Effector memory CD4-positive, alpha-beta T cell (primary cell): ENCODE results near the gene MRPS24.

Source experiments
- DNase-seq, 3 donors: peaks; one replicate each; pipeline ENCODE4 v3.0.0-alpha.2; 2020
- H3K27ac ChIP-seq: 2 replicates; pipeline ENCODE4 v1.7.0; 2013; ENCODE audit warnings: mild to moderate bottlenecking, low read length, moderate library complexity; ENCODE audit not compliant: insufficient read depth, poor library complexity, severe bottlenecking
- H3K27me3 ChIP-seq: replicated peaks from 2 replicates; pipeline ENCODE4 v1.7.0; 2013; ENCODE audit warnings: mild to moderate bottlenecking, low read length; ENCODE audit not compliant: insufficient read depth, control insufficient read depth, poor library complexity, severe bottlenecking
- H3K36me3 ChIP-seq: 2 replicates; pipeline ENCODE4 v1.7.0; 2013; ENCODE audit warnings: mild to moderate bottlenecking, low read length, moderate library complexity; ENCODE audit not compliant: control insufficient read depth, insufficient read depth
- H3K4me1 ChIP-seq: 2 replicates; pipeline ENCODE4 v1.7.0; 2013; ENCODE audit warnings: low read length, mild to moderate bottlenecking; ENCODE audit not compliant: control insufficient read depth, insufficient read depth, poor library complexity, severe bottlenecking
- H3K4me3 ChIP-seq: 2 replicates; pipeline ENCODE4 v1.7.0; 2013; ENCODE audit warnings: low read length, low read depth, mild to moderate bottlenecking; ENCODE audit not compliant: insufficient read depth, poor library complexity, severe bottlenecking
- H3K9me3 ChIP-seq: 2 replicates; pipeline ENCODE4 v1.7.0; 2013; ENCODE audit warnings: mild to moderate bottlenecking, low read length, moderate library complexity; ENCODE audit not compliant: control insufficient read depth

MRPS24 gene

DNA sequence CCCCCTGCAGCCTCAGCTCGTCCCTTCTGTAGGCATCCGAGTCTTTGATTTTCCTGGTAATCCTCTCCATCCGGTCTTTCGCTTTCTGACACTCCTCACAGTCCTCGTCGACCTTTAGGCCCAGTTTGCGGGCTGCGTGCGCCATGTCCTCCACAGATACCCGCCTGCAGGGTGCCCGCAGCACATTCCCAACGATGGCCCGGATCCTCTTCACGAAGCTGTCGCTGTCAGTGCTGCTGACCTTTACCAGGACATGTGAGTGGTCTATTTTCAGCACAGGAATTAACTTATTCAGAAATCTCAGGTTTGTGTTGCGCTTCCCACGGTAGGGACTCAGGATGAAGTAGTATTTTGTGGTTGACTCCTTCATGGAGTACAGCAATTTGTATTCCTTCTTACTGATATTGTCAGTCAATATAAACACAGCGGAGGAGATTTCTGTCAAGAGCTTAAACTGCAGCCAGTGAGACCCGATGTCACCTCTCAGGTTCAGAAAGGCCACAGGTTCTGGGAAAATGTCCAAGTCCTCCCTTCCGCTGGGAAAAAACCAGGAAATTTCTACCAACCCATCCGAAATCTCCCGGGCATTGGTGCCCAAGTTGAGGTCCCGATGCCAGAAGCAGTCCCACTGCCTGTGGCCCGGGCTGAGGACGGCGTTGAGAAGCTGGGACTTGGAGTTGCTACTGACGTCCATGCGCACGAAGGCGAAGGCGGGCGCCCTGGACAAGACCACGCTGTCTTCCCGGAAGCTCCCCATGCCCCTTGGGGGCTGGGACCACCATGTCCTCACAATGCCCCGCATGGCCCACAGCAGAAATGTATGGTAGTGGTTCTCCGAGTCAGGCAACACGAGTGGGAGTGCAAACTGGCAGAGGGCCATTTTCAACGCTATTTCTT lies 8.9 kb upstream of the MRPS24 start:
- Histone ChIP-seq H3K36me3 (peaks cover 47% of the 10 kb centered on the region), H3K9me3 (no peaks in the 10 kb centered on the region), H3K4me1 (no peaks in the 10 kb centered on the region), H3K4me3 (no peak overlapping the region), H3K27ac (no peak overlapping the region), H3K27me3 (no peaks in the 10 kb centered on the region)
- no peak for DNase-seq

DNA sequence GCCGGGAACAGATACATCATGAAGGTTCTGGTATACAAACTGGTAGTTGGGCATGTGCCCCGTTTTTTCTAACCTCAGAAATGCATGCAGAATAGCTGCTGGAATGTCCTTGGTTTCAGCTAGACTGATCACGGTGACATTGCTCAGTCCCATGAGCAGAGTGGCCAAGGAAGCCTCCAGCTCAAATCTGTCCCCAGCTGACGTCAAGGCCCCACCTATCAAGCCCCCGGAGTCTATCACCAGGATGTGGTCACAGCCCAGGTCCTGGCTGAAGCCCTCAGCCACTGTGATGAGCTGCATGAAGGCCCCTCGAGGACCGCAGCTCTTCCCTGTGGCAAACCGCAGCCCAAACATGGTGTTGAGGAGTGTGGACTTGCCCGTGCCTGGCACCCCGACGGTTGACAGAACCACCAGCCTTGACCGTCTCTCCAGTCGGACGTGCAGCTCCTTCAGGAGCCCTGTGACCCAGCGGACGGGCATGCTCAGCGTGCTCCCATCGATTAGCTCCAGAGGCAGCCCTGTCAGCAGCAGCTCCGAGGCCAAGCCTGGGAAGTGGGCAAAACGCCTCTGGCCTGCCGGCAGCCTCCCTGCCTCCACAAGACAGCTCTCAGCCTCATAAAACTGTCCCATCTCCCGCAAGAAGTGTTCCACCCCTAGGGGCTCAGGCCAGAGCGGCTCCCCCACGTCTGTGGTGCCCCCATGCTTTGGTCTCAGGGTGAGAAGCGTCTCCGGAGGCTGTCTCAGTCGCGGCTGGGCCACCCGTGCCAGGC lies 7.8 kb upstream of the MRPS24 start:
- no peak overlapping the region for H3K27ac ChIP-seq
- H3K4me1 ChIP-seq, result no peaks in the 10 kb centered on the region
- no peaks in the 10 kb centered on the region for H3K27me3 ChIP-seq
- H3K4me3 ChIP-seq, result no peak overlapping the region
- no peak for DNase-seq
- no peaks in the 10 kb centered on the region for H3K9me3 ChIP-seq
- H3K36me3 ChIP-seq, result peaks cover 47% of the 10 kb centered on the region

GRCh38 chr7:43876241-43876640 lies 6.9 kb upstream of the MRPS24 start:
- DNase-seq, result no peak
- H3K4me3 ChIP-seq, result no peak overlapping the region
- H3K4me1 ChIP-seq, result no peaks in the 10 kb centered on the region
- no peak overlapping the region for H3K27ac ChIP-seq
- no peaks in the 10 kb centered on the region for H3K27me3 ChIP-seq
- peaks cover 43% of the 10 kb centered on the region for H3K36me3 ChIP-seq
- H3K9me3 ChIP-seq, result no peaks in the 10 kb centered on the region

DNA sequence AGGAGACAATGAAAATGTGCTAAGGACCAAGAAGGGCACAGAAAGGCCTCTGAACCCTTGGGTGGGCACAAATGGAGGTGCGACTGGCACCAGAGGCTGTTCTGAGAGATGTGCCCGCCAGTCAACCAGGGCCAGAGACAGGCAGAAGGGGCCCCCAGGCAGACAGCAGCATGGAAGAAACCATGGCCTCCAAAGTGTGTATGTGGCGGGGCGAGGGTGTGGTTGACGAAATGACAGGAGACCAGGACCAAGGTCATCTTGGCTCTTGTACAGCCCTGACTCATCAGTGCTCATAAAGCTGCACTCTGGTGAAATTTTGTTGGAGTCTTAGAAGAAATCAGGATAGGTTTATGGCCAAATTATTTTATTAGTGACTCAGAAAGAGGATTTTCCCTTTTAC lies 4.0 kb upstream of the MRPS24 start:
- no peaks in the 10 kb centered on the region for H3K9me3 ChIP-seq
- H3K27me3 ChIP-seq, result no peaks in the 10 kb centered on the region
- H3K4me3 ChIP-seq, result no peak overlapping the region
- no peak for DNase-seq
- H3K27ac ChIP-seq, result no peak overlapping the region
- peaks cover 7% of the 10 kb centered on the region for H3K4me1 ChIP-seq
- H3K36me3 ChIP-seq, result peaks cover 20% of the 10 kb centered on the region

DNA sequence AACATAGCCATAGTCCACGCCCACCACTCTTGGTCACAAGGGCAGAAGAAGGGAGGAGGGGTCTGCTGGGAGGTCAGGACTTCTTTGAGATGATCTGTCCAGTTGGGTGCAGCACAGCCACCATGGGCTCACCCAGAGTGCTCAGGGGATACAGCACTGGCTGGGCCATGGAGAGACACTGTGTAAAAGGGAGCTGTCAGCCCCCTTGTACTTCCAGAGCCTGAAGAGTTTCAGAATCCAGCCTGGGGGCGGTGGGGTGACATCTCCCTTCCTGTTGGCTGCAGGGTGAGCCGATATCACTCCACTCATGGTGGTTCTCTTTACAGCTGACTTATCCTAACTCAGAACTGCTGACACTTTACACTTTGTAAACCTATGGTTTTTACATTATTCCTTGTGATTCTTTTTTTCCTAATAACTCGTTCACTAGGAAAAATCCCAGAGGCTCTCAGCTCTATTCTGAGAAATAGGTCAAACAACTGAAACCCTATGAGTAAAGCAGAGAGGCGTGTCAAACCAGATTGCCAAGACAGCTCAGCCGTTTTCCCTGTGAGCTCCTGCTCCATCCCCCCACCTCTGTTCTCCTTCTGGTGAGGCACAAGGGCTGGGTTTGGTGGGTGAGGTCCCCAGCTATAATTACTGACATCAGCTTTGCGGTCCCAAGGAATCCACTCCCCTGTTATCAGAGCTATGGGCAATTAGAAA lies 3.2 kb upstream of the MRPS24 start:
- H3K27me3 ChIP-seq, result no peaks in the 10 kb centered on the region
- no peaks in the 10 kb centered on the region for H3K9me3 ChIP-seq
- peaks cover 9% of the 10 kb centered on the region for H3K4me1 ChIP-seq
- peaks cover 19% of the 10 kb centered on the region for H3K36me3 ChIP-seq
- no peak overlapping the region for H3K27ac ChIP-seq
- no peak for DNase-seq
- H3K4me3 ChIP-seq, result no peak overlapping the region

- no peak overlapping the region for H3K4me3 ChIP-seq
- no peak overlapping the region for H3K27ac ChIP-seq
- no peaks in the 10 kb centered on the region for H3K9me3 ChIP-seq
- no peak for DNase-seq
- peaks cover 9% of the 10 kb centered on the region for H3K4me1 ChIP-seq
- H3K36me3 ChIP-seq, result peaks cover 10% of the 10 kb centered on the region
- no peaks in the 10 kb centered on the region for H3K27me3 ChIP-seq
Measured at GRCh38 chr7:43871064-43871463, 1.7 kb upstream of the MRPS24 start.

- no peak for DNase-seq
- Histone ChIP-seq H3K27me3 (no peaks in the 10 kb centered on the region), H3K4me1 (peaks cover 9% of the 10 kb centered on the region), H3K9me3 (no peaks in the 10 kb centered on the region), H3K27ac (no peak overlapping the region), H3K36me3 (peaks cover 14% of the 10 kb centered on the region), H3K4me3 (no peak overlapping the region)
Measured at GRCh38 chr7:43870316-43870715, 999 bp upstream of the MRPS24 start.

DNA sequence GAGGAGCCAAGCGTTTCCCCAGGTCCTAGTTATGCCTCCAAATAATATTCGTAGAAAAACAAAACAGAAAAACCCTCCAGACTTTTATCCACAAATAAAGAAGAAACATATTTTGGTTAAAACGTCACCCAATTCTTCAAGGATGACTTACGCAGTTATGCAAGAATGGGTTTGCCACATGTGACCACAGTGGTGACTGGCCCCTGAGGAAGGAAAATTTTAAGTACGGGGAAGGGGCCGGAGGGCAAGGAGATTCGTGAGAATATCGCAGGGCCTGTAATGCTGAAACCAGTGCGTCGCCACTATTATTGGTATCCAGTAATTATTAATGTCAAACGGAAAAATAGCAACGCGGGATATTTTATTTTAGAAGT lies 537 bp upstream of the MRPS24 start:
- Histone ChIP-seq H3K4me3 (peak overlapping the region; percentile 67), H3K36me3 (peaks cover 14% of the 10 kb centered on the region), H3K9me3 (no peaks in the 10 kb centered on the region), H3K27ac (peak overlapping the region; percentile 60), H3K4me1 (peaks cover 9% of the 10 kb centered on the region), H3K27me3 (no peaks in the 10 kb centered on the region)
- no peak for DNase-seq

GRCh38 chr7:43868681-43869005 lies 674 bp downstream of the MRPS24 start:
- Histone ChIP-seq H3K36me3 (peaks cover 14% of the 10 kb centered on the region), H3K27ac (peak overlapping the region; percentile 60), H3K4me3 (peak overlapping the region; percentile 67), H3K4me1 (peaks cover 9% of the 10 kb centered on the region), H3K27me3 (no peaks in the 10 kb centered on the region), H3K9me3 (no peaks in the 10 kb centered on the region)
- no peak for DNase-seq

DNA sequence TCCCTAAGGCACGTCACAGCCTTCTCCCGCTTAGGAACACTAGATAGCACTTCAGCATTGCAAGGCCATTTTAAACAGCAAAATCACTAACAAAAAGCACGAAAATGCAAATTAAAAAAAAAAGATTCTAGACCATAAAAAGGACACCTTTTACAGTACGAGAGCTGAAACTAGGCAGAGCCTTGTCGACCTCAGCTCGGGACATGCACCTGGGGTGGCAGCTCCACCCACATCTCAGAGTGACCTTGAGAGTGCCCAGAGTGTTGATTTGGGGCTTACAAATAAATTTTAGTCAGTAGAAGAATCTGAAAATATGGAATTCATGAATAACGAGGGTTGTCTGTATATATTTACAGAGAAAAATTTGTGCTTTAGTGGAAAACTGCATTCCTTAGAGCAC lies 1.1 kb downstream of the MRPS24 start:
- Histone ChIP-seq H3K4me3 (peak overlapping the region; percentile 67), H3K9me3 (no peaks in the 10 kb centered on the region), H3K27ac (peak overlapping the region; percentile 60), H3K4me1 (peaks cover 9% of the 10 kb centered on the region), H3K27me3 (no peaks in the 10 kb centered on the region), H3K36me3 (peaks cover 14% of the 10 kb centered on the region)
- DNase-seq, result no peak
